ENCODE results near the gene KCNH1. TPM values are rescaled to one million over a fixed set of nuclear protein-coding genes. Genes with fewer than 3 reads are reported as not detected.

The KCNH1 gene
- polyA plus RNA-seq, 1 donor from 2014 or later, result 3.9 TPM

DNA sequence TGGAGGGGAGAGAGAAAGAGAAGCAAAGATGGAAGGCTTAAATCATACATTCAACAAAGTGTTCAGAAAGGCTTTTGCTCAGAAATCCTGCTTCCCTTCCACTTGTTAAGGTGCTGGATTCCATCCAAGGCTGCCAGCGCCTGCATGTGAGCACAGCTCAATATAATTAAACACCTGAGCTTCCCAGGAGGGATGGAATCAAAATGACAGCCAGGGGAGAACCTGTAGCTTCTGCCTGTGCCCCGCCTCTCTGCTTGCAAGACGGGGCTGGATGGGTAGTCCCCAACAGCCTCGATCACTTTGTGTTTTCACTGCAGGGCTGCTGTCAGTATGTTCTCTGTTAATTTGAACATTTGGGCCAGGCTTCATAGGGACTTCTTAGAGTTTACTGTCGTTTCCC, 225.7 kb downstream of the KCNH1 start:
- Histone ChIP-seq H3K4me3 (ENCODE audit: low read length) (no peak overlapping the region), H3F3A (ENCODE audit: insufficient read depth, low read length, poor library complexity, severe bottlenecking) (no peaks in the 10 kb centered on the region), H3K79me2 (replicated peaks; ENCODE audit: insufficient read depth, low read length) (no peaks in the 10 kb centered on the region), H3K27ac (ENCODE audit: low read length) (no peak overlapping the region), H3K27me3 (ENCODE audit: insufficient read depth, low read depth, low read length) (no peaks in the 10 kb centered on the region), H3K9me3 (ENCODE audit: low read length) (no peaks in the 10 kb centered on the region), H3K36me3 (ENCODE audit: insufficient read depth, low read length) (no peaks in the 10 kb centered on the region), H4K20me1 (ENCODE audit: insufficient read depth) (no peaks in the 10 kb centered on the region), H3K9ac (ENCODE audit: low read length) (no peak overlapping the region), H2AFZ (ENCODE audit: low read depth, low read length) (no peak overlapping the region), H3K9me2 (ENCODE audit: insufficient read depth, low read length) (no peaks in the 10 kb centered on the region), H3K4me2 (ENCODE audit: low read length) (no peak overlapping the region)
- TF ChIP-seq POLR2AphosphoS5 (IDR thresholded peaks at IDR 0.05), result no peak
- TF ChIP-seq RAD21 (conservative IDR thresholded peaks at IDR 0.05), result no peak
- TF ChIP-seq TAF1 (IDR thresholded peaks at IDR 0.05; ENCODE audit: low read depth), result no peak
- no peak for TF ChIP-seq EZH2 (IDR thresholded peaks at IDR 0.05; ENCODE audit: borderline replicate concordance, insufficient read depth, low read length, poor library complexity, severe bottlenecking)
- TF ChIP-seq MXI1 (conservative IDR thresholded peaks at IDR 0.05; ENCODE audit: poor library complexity, severe bottlenecking), result no peak
- TF ChIP-seq SMC3 (conservative IDR thresholded peaks at IDR 0.05; ENCODE audit: poor library complexity), result no peak
- TF ChIP-seq EP300 (conservative IDR thresholded peaks at IDR 0.05; ENCODE audit: poor library complexity, severe bottlenecking), result no peak
- TF ChIP-seq, protein P1, sequence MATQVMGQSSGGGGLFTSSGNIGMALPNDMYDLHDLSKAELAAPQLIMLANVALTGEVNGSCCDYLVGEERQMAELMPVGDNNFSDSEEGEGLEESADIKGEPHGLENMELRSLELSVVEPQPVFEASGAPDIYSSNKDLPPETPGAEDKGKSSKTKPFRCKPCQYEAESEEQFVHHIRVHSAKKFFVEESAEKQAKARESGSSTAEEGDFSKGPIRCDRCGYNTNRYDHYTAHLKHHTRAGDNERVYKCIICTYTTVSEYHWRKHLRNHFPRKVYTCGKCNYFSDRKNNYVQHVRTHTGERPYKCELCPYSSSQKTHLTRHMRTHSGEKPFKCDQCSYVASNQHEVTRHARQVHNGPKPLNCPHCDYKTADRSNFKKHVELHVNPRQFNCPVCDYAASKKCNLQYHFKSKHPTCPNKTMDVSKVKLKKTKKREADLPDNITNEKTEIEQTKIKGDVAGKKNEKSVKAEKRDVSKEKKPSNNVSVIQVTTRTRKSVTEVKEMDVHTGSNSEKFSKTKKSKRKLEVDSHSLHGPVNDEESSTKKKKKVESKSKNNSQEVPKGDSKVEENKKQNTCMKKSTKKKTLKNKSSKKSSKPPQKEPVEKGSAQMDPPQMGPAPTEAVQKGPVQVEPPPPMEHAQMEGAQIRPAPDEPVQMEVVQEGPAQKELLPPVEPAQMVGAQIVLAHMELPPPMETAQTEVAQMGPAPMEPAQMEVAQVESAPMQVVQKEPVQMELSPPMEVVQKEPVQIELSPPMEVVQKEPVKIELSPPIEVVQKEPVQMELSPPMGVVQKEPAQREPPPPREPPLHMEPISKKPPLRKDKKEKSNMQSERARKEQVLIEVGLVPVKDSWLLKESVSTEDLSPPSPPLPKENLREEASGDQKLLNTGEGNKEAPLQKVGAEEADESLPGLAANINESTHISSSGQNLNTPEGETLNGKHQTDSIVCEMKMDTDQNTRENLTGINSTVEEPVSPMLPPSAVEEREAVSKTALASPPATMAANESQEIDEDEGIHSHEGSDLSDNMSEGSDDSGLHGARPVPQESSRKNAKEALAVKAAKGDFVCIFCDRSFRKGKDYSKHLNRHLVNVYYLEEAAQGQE (IDR thresholded peaks at IDR 0.05; ENCODE audit: borderline replicate concordance), result no peak
- TF ChIP-seq, protein P2, sequence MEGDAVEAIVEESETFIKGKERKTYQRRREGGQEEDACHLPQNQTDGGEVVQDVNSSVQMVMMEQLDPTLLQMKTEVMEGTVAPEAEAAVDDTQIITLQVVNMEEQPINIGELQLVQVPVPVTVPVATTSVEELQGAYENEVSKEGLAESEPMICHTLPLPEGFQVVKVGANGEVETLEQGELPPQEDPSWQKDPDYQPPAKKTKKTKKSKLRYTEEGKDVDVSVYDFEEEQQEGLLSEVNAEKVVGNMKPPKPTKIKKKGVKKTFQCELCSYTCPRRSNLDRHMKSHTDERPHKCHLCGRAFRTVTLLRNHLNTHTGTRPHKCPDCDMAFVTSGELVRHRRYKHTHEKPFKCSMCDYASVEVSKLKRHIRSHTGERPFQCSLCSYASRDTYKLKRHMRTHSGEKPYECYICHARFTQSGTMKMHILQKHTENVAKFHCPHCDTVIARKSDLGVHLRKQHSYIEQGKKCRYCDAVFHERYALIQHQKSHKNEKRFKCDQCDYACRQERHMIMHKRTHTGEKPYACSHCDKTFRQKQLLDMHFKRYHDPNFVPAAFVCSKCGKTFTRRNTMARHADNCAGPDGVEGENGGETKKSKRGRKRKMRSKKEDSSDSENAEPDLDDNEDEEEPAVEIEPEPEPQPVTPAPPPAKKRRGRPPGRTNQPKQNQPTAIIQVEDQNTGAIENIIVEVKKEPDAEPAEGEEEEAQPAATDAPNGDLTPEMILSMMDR (IDR thresholded peaks at IDR 0.05; ENCODE audit: poor library complexity, severe bottlenecking), result no peak

DNA sequence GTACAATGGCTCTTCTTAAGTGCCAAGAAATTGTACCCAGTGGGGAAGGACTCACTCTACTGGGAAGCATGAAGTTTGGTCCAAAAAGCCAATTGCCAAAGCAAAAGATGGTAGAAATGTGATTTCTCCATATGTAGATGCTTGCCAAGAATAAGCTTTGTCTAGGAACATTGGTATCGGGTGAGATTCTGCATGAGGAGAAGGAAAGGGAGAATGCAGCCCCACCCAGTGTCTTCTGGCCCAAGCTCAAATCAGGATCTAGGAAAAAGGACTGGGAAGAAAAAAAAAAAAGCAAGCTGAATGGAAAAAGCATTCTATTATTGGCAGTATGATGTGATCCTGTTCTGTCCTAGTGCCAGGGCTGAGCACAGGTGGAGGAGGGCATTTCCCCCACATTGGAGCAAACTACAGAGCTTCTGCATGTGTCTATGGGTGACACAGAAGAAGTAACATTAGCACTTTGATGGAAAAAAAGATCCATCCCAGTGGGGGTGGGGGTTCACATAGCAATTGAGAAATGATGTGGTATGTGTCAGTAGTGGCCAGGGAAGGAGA, 226.6 kb downstream of the KCNH1 start:
- H3K27me3 ChIP-seq (ENCODE audit: insufficient read depth, low read depth, low read length), result no peaks in the 10 kb centered on the region
- no peak overlapping the region for H3K9ac ChIP-seq (ENCODE audit: low read length)
- H3K9me3 ChIP-seq (ENCODE audit: low read length), result no peaks in the 10 kb centered on the region
- H3K79me2 ChIP-seq (replicated peaks; ENCODE audit: insufficient read depth, low read length), result no peaks in the 10 kb centered on the region
- H3K4me3 ChIP-seq (ENCODE audit: low read length), result no peak overlapping the region
- no peak overlapping the region for H2AFZ ChIP-seq (ENCODE audit: low read depth, low read length)
- H3F3A ChIP-seq (ENCODE audit: insufficient read depth, low read length, poor library complexity, severe bottlenecking), result no peaks in the 10 kb centered on the region
- no peak overlapping the region for H3K4me2 ChIP-seq (ENCODE audit: low read length)
- no peaks in the 10 kb centered on the region for H3K9me2 ChIP-seq (ENCODE audit: insufficient read depth, low read length)
- H3K36me3 ChIP-seq (ENCODE audit: insufficient read depth, low read length), result no peaks in the 10 kb centered on the region
- H3K27ac ChIP-seq (ENCODE audit: low read length), result no peak overlapping the region
- no peaks in the 10 kb centered on the region for H4K20me1 ChIP-seq (ENCODE audit: insufficient read depth)
- TF ChIP-seq, protein P2 (IDR thresholded peaks at IDR 0.05; ENCODE audit: poor library complexity, severe bottlenecking), result no peak
- TF ChIP-seq EZH2 (IDR thresholded peaks at IDR 0.05; ENCODE audit: borderline replicate concordance, insufficient read depth, low read length, poor library complexity, severe bottlenecking), result no peak
- no peak for TF ChIP-seq MXI1 (conservative IDR thresholded peaks at IDR 0.05; ENCODE audit: poor library complexity, severe bottlenecking)
- TF ChIP-seq POLR2AphosphoS5 (IDR thresholded peaks at IDR 0.05), result no peak
- TF ChIP-seq, protein P1 (IDR thresholded peaks at IDR 0.05; ENCODE audit: borderline replicate concordance), result no peak
- TF ChIP-seq TAF1 (IDR thresholded peaks at IDR 0.05; ENCODE audit: low read depth), result no peak
- TF ChIP-seq RAD21 (conservative IDR thresholded peaks at IDR 0.05), result no peak
- no peak for TF ChIP-seq EP300 (conservative IDR thresholded peaks at IDR 0.05; ENCODE audit: poor library complexity, severe bottlenecking)
- TF ChIP-seq SMC3 (conservative IDR thresholded peaks at IDR 0.05; ENCODE audit: poor library complexity), result no peak

All from neural cell (in vitro differentiated cells).